ENCODE measurements around the gene AMIGO1.
A peak's percentile ranks its signal among the peaks of the same experiment; 100 is the strongest.

Gene AMIGO1, protein sequence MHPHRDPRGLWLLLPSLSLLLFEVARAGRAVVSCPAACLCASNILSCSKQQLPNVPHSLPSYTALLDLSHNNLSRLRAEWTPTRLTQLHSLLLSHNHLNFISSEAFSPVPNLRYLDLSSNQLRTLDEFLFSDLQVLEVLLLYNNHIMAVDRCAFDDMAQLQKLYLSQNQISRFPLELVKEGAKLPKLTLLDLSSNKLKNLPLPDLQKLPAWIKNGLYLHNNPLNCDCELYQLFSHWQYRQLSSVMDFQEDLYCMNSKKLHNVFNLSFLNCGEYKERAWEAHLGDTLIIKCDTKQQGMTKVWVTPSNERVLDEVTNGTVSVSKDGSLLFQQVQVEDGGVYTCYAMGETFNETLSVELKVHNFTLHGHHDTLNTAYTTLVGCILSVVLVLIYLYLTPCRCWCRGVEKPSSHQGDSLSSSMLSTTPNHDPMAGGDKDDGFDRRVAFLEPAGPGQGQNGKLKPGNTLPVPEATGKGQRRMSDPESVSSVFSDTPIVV

DNA sequence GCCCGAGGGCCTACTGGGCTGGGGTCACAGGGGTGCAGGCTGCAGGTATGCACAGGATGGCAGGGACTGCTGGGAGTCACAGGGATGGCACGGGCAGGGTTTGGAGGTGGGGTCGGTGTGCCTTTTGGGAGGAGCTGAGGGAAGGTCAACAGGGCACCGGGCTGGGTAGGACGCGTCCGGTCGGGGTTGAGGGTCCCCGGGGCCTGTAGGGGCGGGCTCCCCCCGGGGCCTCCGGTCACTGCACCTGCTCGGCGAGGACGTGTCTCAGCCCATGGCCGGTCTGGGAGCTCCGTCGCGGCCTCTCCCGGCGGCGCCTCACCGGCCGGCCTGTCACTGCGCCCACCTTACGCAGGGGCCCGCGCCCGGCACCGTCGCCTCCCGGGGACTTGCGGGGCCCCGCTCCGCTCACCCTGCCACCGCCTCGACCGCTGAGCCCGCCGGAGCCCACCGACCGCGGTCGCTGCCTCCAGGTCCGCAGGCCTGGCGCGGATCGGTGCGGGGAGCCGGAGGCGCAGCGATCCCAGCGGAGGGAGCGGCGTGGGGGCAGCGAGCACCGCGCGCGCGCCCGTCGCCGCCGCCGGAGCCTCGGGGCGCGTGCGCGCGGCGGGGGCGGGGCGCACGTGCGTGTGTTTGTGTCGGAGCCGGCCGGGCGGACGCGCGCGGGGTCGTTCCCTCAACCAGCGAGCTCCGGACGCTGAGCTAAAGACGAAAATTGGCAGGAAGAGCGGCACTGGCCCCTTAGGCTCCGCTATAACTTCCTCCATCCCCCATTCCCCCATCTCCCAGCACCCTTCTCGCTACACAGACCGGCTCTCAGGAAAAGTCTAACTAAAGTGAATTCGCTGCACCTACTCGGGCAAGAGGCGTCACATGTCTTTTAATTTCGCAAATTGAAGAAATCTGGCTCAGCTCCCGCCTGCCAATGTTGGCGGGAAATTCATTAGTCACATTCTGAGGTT, at the start of gene AMIGO1:
TSS of gene AMIGO1 (minus strand) at position 552 of the 959 bp plus-strand sequence. CDS start 815 bp downstream, outside the sequence.
- DNase-seq, result peak; percentile 55 to 59

DNA sequence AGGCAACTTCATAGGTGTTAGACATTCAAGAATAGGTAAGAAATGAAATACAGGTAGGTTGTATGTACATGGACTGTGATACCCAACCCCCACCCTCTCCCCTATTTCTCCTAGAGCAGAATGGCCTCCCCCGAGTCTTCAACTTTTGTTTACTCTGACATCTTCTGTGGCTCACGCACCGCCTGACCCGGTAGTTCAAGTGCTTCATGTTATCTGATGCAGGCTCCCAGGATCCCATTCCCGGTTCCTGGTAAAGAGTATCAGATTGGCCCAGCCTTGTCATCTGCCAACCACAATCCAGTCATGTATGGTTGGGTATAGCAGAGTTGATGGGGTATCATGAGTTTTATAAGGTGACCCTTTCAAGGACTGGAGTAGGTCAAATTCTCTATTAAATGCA, 48.0 kb upstream of the AMIGO1 start:
- no peak for DNase-seq

DNA sequence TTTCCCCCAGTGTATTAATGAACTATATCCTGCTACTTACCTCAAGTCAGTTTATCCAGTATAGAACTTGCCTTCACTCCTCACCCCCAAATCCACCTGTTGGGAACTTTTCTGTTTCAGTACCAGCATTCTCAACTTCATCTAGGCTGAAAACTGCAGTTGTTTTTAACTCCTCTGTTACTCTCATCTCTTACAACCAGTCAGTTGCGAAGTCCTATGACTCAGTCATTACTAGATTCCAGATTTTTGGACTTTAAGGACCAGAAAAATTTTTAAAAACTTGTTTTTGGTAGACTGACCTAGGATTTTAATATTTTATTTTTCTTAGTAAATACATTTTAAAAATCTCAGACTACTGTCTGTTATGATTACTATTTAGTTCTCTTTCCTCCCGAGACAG, 47.0 kb upstream of the AMIGO1 start:
- no peak for DNase-seq

DNA sequence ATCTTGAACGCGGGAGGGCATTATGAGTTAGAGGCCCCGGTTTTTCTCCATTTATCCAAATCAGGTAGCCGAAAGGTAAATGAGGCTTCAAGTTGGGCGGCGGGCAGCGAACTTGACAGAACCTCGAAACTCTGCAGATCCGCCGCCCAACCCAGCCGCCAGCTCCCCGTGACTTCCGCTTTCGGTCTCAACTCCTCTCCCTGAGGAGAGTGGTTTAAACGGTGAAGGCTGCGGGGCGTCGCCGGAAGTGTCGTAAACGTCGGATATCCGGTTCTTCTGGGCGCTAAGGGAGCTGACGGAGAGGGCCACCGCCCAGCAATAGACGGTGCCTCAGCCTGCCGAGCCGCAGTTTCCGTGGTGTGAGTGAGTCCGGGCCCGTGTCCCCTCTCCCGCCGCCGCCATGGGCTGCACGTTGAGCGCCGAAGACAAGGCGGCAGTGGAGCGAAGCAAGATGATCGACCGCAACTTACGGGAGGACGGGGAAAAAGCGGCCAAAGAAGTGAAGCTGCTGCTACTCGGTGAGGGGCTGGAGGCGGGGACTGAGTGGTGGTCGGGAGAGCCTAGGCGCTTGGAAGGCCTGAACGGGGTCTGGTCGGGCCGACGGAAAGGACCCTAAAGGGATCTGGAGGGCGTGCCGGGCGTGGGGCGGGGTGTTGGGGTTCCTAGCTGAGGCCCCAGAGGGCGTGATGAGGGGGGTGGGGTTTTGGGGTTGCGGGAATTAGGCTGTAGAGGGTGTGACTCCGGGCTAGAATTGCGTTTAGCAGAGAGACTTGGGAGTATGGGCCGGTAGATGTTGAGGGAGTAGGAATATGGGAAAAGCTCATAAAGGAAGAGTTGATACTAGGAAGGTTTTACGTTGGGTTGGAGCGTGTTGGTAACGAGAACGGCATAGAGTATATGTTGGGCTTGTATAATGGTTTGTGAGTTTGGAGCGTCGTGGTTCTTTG, 39.1 kb upstream of the AMIGO1 start, which contains the start of gene GNAI3:
TSS of gene GNAI3 (plus strand) at position 295 of the 947 bp plus-strand sequence. CDS start at position 401, 106 bp downstream.
- peak; percentile 91 to 93 for DNase-seq

DNA sequence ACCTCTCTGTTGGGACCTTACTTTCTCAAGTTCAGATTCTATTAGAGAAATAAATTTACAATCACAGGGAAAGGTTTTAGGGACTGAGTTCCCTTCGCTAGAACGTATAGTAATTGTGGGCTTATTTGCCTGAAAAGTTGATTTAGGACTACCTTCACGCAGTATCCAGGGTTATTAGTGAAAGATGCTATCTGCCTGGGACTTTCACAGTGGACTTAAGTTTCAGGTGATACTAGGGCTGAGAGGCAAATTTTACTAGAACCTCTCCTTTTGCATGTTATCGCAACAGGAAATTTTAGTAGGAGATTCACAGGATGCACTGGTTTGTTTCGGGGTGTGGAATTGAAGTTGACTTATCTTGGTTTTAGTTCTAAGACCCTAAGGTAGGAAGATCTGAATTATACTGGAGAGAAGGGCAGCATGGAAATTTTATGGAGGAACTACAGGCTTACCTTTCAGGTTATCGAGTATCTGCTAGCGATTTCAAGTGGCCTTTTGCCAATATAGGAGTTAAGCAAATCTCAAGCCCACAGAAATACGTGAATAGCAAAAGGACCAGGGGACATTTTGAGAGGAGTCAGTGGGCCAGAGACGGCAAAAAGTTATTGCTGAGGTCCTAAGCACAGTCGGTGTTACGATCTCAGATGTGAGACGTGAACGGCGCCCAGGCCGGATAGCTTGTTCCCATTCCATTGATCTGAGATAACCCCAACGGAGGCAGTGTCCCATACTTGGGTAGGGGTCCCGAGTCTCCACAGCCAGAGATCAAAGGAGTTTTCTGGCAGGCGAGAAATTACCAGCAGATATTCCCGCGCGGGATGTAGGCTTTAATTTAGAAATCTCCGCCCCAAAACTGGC, 38.2 kb upstream of the AMIGO1 start:
- peak; percentile 12 to 17 for DNase-seq

DNA sequence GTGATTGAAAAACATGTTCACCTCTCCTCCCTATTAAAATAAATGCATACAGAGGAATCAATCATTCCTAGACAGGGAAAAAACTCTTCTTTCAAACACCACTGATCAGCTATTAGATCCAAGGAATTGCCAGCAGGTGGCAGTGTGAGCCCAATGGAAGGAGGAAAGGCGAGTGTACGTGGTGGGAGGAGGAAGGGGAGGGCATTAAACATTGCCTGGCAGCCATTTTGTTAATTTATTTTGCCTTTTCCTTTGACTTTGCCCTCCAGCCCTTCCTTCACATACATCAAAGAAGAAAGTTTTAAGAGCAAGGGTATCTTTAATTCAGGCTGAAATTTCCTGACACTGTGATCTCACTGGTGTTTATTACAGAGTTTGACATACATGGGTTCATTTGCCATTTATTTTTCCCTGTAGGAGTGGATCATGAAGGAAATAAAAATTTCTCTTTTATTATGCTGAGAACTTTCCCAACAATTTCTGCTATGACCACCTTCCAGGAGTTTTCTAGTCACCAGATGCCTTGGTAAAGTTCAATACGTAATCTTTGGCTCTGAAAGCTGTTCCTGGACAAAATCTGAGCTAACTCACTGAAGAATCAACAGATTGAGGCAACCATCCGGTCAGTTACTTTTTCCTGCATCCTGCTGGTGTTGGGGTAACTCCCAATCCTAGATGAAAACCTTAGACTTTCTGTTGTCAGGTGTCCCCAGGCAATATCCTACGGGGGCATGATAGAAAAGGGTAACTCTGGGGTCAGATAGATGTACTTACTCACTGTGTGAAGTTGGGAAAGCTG, 37.0 kb upstream of the AMIGO1 start:
- peak; percentile 86 to 94 for DNase-seq

DNA sequence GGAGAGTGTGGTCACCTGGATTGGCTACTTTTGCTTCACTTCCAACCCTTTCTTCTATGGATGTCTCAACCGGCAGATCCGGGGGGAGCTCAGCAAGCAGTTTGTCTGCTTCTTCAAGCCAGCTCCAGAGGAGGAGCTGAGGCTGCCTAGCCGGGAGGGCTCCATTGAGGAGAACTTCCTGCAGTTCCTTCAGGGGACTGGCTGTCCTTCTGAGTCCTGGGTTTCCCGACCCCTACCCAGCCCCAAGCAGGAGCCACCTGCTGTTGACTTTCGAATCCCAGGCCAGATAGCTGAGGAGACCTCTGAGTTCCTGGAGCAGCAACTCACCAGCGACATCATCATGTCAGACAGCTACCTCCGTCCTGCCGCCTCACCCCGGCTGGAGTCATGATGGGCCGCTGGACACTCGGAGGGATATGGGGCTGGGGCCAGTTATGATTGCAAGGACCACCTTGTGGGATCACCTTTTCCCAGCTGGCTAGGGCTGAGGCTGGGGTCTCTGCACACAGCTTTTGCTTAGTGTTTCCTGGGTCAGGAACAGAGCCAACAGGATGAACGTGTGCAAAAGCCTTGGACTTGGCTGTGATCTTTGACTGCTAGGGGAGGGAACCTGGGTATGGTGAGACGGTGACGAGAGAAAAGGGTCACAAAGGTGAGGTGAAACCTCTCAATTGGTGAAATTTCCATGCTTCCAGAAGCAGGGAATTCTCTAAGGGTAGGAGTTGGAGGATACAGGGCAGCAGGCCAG, 34.6 kb upstream of the AMIGO1 start:
- no peak for DNase-seq

DNA sequence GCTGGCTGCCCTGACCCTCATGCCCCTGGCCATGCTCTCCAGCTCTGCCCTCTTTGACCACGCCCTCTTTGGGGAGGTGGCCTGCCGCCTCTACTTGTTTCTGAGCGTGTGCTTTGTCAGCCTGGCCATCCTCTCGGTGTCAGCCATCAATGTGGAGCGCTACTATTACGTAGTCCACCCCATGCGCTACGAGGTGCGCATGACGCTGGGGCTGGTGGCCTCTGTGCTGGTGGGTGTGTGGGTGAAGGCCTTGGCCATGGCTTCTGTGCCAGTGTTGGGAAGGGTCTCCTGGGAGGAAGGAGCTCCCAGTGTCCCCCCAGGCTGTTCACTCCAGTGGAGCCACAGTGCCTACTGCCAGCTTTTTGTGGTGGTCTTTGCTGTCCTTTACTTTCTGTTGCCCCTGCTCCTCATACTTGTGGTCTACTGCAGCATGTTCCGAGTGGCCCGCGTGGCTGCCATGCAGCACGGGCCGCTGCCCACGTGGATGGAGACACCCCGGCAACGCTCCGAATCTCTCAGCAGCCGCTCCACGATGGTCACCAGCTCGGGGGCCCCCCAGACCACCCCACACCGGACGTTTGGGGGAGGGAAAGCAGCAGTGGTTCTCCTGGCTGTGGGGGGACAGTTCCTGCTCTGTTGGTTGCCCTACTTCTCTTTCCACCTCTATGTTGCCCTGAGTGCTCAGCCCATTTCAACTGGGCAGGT, 33.9 kb upstream of the AMIGO1 start:
- DNase-seq, result no peak

DNA sequence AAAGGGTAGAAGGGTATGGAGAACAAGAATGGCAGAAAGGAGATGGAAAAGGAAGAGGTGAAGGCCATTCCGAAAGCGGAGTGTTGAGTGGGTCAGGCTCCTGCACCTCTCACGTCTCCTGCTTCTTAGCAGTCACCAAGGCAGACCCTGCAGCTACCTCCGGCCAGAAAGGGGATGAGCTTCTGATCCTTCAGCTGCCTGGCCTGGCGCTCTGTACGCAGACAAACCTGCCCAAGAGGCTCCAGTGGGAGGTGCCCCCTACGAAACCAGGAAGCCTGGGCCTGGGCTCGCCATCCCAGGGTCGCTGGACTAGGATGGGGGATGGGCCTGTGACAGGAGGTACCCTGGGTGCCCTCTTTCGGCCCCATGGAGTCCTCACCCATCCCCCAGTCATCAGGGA, 33.1 kb upstream of the AMIGO1 start:
- no peak for DNase-seq

DNA sequence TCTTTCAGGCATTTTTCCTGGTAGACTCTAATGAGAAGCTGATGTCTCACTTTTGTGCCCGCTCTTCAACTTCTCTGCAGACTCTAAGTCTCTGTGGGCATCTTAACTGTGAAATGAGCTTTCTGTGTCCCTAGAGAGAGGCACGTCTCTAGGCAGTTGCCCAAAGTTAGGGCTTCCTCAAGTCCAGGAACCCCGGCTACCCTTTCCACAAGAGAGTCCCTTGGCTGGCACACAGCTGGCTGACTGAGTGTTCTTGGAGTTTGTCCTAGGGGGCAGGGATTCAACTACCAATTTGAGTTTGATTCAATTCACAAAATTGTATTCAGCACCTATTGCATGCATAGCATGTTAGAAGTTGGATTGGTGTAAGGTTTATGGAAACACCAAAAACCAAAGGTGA, 31.6 kb upstream of the AMIGO1 start:
- DNase-seq, result no peak

DNA sequence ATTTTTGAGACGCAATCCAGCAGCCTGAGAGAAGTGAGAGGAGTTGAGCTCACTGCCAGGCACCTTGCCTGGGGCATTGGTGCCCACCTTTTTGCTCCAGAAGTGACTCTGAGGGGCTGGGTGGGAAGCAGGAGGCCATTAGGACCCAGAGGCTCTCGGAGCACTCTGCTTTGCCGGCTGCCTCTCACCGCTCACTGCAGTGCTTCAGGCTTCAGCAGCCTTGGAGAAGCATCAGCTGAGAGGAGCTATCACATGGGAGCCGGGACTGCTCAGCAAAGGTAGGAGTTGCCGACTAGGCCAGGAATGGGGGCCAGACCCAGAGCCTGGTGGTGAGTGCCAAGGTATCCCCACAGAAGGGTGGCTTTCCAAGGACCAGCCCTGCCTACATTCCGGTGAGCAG, 30.1 kb upstream of the AMIGO1 start, which contains the start of gene GPR61:
TSS of gene GPR61 (plus strand) at position 197 of the 400 bp plus-strand sequence. CDS start 3,151 bp downstream, outside the sequence.
- DNase-seq, result no peak

DNA sequence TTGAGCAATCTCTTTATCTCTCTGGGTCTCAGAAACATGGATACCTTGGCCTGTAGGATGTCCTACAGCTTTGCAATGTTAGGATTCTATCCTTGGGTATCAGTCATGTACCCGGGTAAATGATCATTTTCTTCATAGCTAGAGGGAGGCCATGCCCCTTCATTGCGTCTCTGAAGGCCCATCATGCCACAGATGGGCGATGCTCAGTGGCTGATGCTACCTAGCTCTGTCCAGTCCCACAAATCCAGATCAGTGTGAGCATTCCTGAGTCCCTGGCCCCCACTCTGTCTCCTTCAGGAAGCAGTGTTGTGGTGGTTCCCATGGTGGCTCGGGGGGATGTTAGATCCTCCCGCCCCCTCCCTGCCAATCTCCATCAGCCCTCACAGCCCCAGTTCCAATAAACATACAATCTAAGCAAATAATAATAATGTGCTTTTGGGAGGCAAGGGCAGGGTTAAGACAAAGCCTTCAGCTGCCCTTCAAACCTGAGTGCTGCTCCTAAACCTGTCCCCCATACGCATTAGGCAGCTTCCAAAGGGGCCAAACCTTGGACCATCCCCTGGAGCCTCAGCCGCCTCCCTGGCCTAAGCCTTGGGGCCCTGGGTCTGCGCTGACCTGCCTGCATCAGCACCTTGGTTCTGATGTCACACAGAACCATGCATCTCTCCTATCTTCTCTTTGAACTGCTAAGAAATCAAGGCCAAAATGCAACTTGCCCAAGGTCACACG, 29.5 kb upstream of the AMIGO1 start:
- no peak for DNase-seq

DNA sequence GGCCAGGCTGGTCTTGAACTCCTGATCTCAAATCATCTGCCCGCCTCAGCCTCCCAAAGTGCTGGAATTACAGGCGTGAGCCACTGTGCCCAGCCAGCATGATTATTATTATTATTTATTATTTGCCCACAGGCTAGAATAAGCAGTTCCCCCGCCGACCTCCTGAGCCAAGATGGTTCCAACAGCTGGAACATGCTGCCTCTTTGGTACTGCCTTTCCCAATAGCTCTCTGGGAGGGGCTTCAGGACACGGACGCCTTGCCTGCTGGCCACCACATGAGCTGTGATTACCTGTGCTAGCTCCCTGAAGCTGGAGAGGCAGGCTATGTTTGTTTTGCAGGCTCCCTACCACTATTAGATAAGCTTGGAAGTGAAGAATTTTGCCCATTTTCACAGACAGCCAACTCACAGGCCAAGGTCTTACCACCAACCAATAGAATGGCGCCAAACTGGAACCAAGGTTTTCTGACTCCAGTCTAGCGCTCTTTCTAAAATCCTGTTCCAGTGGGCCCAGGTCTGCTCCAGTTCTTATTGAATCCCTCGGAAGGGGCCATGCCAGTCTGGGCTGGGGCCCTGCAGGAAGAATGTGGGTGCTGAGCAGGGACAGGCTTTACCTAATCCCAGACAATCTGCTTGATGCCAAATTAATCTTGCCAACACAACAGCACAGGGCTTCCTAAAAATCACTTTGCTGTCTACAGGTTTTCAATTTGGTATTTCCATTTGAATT, 28.1 kb upstream of the AMIGO1 start:
- DNase-seq, result no peak

DNA sequence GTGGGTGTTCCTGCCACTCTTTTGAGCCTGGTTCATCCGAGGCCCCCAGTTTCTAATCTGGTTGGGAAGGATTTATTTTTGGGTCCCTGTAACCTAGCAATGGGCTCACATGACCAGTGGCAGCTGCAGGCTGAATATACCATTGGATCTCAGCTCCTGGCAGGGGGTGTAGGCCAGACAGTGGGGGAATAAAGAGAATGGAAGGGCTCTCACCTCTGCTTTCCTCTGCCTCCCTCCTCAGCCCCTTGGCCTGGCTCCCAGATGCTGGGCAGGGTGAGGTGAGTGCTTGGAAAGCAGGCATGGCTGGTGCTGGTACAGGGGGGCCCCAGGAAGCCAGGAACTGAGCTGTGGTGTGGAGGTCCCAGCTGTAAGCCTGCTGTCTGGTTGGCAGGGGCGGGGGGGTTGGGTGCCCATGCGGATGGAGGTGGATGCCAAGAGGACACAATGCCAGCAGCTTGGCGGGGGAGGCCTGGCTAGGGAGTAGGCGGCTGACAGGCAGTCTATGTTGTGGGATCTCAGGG, 26.5 kb upstream of the AMIGO1 start:
- DNase-seq, result no peak

DNA sequence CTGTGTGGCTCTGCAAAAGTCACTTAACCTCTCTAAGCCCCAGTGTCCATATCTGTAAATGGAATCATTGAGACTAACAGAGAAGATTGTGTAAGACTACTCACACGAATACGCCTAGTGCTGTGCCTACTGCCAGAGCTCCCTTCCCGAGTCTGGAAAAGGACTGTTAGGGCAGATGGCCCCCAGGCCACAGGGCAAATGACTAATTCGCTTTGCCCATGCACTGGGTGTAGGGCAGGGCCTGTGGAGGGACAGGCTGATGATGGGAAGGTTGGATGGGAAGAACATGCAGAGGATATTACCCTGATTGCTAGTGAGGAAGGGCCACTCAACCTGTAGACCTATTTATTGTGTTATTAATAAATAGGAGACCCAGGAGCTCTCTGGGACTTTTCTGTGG, 26.0 kb upstream of the AMIGO1 start:
- no peak for DNase-seq

DNA sequence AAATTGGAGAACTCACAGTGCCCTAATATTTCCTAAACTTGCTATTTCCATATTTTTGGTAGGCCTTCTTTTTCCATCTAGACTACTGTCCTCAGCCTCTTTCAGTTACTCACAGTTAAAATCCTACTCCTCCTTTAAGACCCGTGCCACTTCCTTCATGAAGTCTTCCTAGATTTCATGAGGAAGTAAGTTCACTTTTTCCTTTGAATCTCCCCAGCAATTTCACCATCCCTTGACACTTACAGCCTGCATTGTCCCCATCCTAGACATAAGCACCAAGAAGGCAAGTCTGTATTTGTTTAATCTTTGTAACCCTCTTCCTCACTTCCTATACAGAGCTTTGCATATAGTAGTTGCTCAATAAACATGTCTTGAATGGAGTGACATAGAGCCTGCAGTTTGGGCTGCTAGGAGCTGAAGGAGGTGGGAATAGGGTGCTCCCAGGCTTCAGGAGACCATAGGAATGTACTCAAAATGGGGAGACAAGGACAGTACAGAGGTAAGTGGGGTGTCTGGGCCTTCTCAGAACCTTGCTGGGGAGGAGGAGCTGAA, 24.9 kb upstream of the AMIGO1 start:
- no peak for DNase-seq

All from activated CD4-positive, alpha-beta T cell treated with anti-CD3 and anti-CD28 coated beads for 4 hours (primary cell).